Neuronal stem cell (in vitro differentiated cells): Measurements from ENCODE around the gene NEDD9.

Experiments used
- DNase-seq: peaks from one replicate; pipeline ENCODE4 v3.0.0-alpha.2; 2013; ENCODE audit warnings: low spot score
- H2AFZ ChIP-seq: one replicate; pipeline ENCODE4 v1.6.1; 2013; ENCODE audit warnings: mild to moderate bottlenecking, low read length, inconsistent platforms
- H2AK5ac ChIP-seq: 2 replicates; pipeline ENCODE4 v1.6.1; 2013; ENCODE audit warnings: low read depth, mild to moderate bottlenecking, inconsistent platforms, low read length, moderate library complexity, mixed read lengths
- H2BK120ac ChIP-seq: 2 replicates; pipeline ENCODE4 v1.6.1; 2013; ENCODE audit warnings: low read depth, mild to moderate bottlenecking, inconsistent platforms, low read length, moderate library complexity, mixed read lengths
- H2BK12ac ChIP-seq: one replicate; pipeline ENCODE4 v1.6.1; 2013; ENCODE audit warnings: low read length, inconsistent platforms
- H2BK15ac ChIP-seq: 2 replicates; pipeline ENCODE4 v1.6.1; 2013; ENCODE audit warnings: mild to moderate bottlenecking, low read length, inconsistent platforms, mixed read lengths
- H2BK5ac ChIP-seq: one replicate; pipeline ENCODE4 v1.6.1; 2013; ENCODE audit warnings: inconsistent platforms, mild to moderate bottlenecking, low read length, moderate library complexity
- H3K14ac ChIP-seq: one replicate; pipeline ENCODE4 v1.6.1; 2013; ENCODE audit warnings: low read length, inconsistent platforms
- H3K18ac ChIP-seq: 2 replicates; pipeline ENCODE4 v1.6.1; 2013; ENCODE audit warnings: low read length, inconsistent platforms
- H3K23ac ChIP-seq: 2 replicates; pipeline ENCODE4 v1.6.1; 2013; ENCODE audit warnings: low read depth, mild to moderate bottlenecking, mixed read lengths, low read length, inconsistent platforms; ENCODE audit not compliant: poor library complexity
- H3K27ac ChIP-seq: replicated peaks from 3 replicates; pipeline ENCODE4 v1.5.1; 2013; ENCODE audit warnings: low read length, inconsistent platforms
- H3K27me3 ChIP-seq, 3 experiments: 2 replicates each; pipeline ENCODE4 v1.6.1; 2013; ENCODE audit warnings: low read length in 3 of 3, mild to moderate bottlenecking in 2 of 3, inconsistent platforms in 1 of 3, low read depth in 1 of 3, mixed read lengths in 1 of 3, moderate library complexity in 1 of 3; ENCODE audit not compliant: control insufficient read depth in 3 of 3, insufficient read depth in 3 of 3
- H3K36me3 ChIP-seq, 2 donors: replicated peaks in 1 of 2; 2 replicates each; pipeline ENCODE4 v1.6.1; 2013; ENCODE audit warnings: low read length in 2 of 2; ENCODE audit not compliant: control insufficient read depth in 2 of 2, insufficient read depth in 2 of 2
- H3K4ac ChIP-seq: 2 replicates; pipeline ENCODE4 v1.6.1; 2013; ENCODE audit warnings: inconsistent platforms, mild to moderate bottlenecking, low read length, moderate library complexity
- H3K4me1 ChIP-seq, 2 donors: 1 replicate in 1 of 2; 2 replicates in 1 of 2; pipeline ENCODE4 v1.6.1; 2013; ENCODE audit warnings: low read length in 2 of 2, low read depth in 1 of 2; ENCODE audit not compliant: control insufficient read depth in 2 of 2, insufficient read depth in 1 of 2
- H3K4me2 ChIP-seq: one replicate; pipeline ENCODE4 v1.6.1; 2013; ENCODE audit warnings: mild to moderate bottlenecking, low read length, inconsistent platforms; ENCODE audit not compliant: insufficient read depth, poor library complexity, severe bottlenecking
- H3K4me3 ChIP-seq, 2 donors: 2 replicates each; pipeline ENCODE4 v1.5.1; 2013; ENCODE audit warnings: low read length in 2 of 2, mild to moderate bottlenecking in 2 of 2, inconsistent platforms in 1 of 2, moderate library complexity in 1 of 2
- H3K79me1 ChIP-seq: one replicate; pipeline ENCODE4 v1.6.1; 2013; ENCODE audit warnings: low read depth, mild to moderate bottlenecking, inconsistent platforms, low read length, moderate library complexity
- H3K9ac ChIP-seq: one replicate; pipeline ENCODE4 v1.6.1; 2013; ENCODE audit warnings: mild to moderate bottlenecking, low read depth, low read length, inconsistent platforms; ENCODE audit not compliant: poor library complexity
- H3K9me3 ChIP-seq, 2 donors: replicated peaks in 1 of 2; 2 replicates each; pipeline versions ENCODE3 to v1.6.1; 2013; ENCODE audit warnings: low read length in 2 of 2, mild to moderate bottlenecking in 2 of 2, inconsistent platforms in 1 of 2, low read depth in 1 of 2, mixed read lengths in 1 of 2, moderate library complexity in 1 of 2; ENCODE audit not compliant: control insufficient read depth in 2 of 2, insufficient read depth in 1 of 2
- H4K8ac ChIP-seq: one replicate; pipeline ENCODE4 v1.6.1; 2013; ENCODE audit warnings: low read depth, mild to moderate bottlenecking, inconsistent platforms, low read length, moderate library complexity
- H4K91ac ChIP-seq: one replicate; pipeline ENCODE4 v1.6.1; 2013; ENCODE audit warnings: low read length, low read depth, mild to moderate bottlenecking, inconsistent platforms; ENCODE audit not compliant: poor library complexity
- WGBS, 2 donors: extraction: QIAGEN DNeasy Blood & Tissue Kit; methylation state at CpG; one replicate each; pipeline ENCODE4 v1.1.7; 2013; ENCODE audit warnings: missing lambda C conversion rate in 2 of 2, mixed read lengths in 1 of 2; ENCODE audit not compliant: insufficient read length in 2 of 2, insufficient replicate concordance in 1 of 2; ENCODE audit errors: extremely low coverage in 2 of 2; 5-methylcytosine and 5-hydroxymethylcytosine counted together

NEDD9 gene

GRCh38 chr6:11204794-11205366 is 27.6 kb downstream of the NEDD9 start:
- Histone ChIP-seq H4K91ac (no peak overlapping the region), H3K18ac (peak overlapping the region; percentile 11), H3K36me3 (peaks cover 0 to 69% of the 10 kb centered on the region in 2 donors), H2AFZ (no peak overlapping the region), H3K23ac (no peak overlapping the region), H2AK5ac (no peak overlapping the region), H3K79me1 (no peaks in the 10 kb centered on the region), H3K4ac (no peak overlapping the region), H4K8ac (no peak overlapping the region), H3K4me3 (no peak overlapping the region), H3K27me3 (no peaks in the 10 kb centered on the region), H2BK120ac (no peak overlapping the region), H3K4me1 (peaks cover 21 to 29% of the 10 kb centered on the region in 2 donors), H3K14ac (no peak overlapping the region), H2BK12ac (no peak overlapping the region), H3K9me3 (peaks cover 0 to 4% of the 10 kb centered on the region in 2 donors), H3K4me2 (no peak overlapping the region), H3K9ac (no peak overlapping the region), H3K27ac (no peak overlapping the region), H2BK5ac (peak overlapping the region; percentile 13), H2BK15ac (no peak overlapping the region)
- no peak for DNase-seq
- WGBS, 2 donors = no CpG with 5 or more reads among the region's 5 CpGs

- no peak overlapping the region for H2AK5ac ChIP-seq
- H3K4me1 ChIP-seq = peaks cover 21 to 29% of the 10 kb centered on the region in 2 donors
- H3K9me3 ChIP-seq = peaks cover 0 to 5% of the 10 kb centered on the region in 2 donors
- no peak overlapping the region for H3K4ac ChIP-seq
- H3K18ac ChIP-seq = no peak overlapping the region
- H2BK5ac ChIP-seq = no peak overlapping the region
- H3K23ac ChIP-seq = no peak overlapping the region
- no peak for DNase-seq
- H3K14ac ChIP-seq = no peak overlapping the region
- H2BK15ac ChIP-seq = no peak overlapping the region
- H2BK120ac ChIP-seq = no peak overlapping the region
- H3K27me3 ChIP-seq = no peaks in the 10 kb centered on the region
- no peak overlapping the region for H3K4me3 ChIP-seq
- no peak overlapping the region for H2BK12ac ChIP-seq
- no peaks in the 10 kb centered on the region for H3K79me1 ChIP-seq
- H4K91ac ChIP-seq = no peak overlapping the region
- WGBS, 2 donors = no CpG with 5 or more reads among the region's 4 CpGs
- no peak overlapping the region for H3K9ac ChIP-seq
- H3K36me3 ChIP-seq = peaks cover 0 to 66% of the 10 kb centered on the region in 2 donors
- H3K4me2 ChIP-seq = no peak overlapping the region
- H4K8ac ChIP-seq = no peak overlapping the region
- H2AFZ ChIP-seq = no peak overlapping the region
- H3K27ac ChIP-seq = no peak overlapping the region
These were observed 28.5 kb downstream of the NEDD9 start for GRCh38 chr6:11204005-11204399.

DNA sequence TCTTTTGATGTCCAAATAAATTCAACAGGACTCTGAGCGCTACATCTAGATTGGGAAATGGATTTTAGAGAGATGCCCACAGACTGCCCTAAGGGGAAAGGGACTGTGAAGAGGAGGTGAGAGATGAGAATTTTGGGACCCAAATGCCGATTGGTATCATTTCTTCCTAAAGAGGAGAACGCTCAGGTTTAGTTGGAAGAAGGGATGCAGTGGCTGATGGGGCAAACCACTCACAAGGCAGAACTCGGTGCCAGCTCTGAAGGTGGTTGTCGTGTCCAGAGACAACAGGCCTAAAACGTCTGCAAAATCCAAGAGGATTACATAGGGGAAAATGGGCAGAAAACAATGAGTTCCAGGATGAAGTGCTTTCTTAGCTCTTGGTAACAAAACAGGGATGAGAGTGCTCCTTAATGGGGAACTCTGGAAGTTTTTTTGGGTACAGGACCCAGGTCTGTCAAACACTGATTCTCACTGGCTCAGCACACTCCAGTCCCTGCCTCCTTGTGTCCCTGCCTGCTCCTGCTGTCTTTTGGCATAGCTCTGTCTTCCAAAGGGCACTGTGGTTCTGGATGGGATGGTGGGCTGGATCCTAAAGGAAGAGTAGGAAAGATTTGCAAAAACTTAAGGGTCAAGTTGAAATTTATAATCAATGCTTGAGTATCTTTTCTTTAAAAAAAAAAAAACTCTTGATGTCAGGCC is 29.0 kb downstream of the NEDD9 start:
- DNase-seq = no peak
- Histone ChIP-seq H2BK5ac (no peak overlapping the region), H2AFZ (peak overlapping the region; percentile 53), H2BK12ac (no peak overlapping the region), H3K14ac (no peak overlapping the region), H3K27ac (peak overlapping the region; percentile 22), H3K18ac (no peak overlapping the region), H3K4me2 (no peak overlapping the region), H3K36me3 (peaks cover 0 to 66% of the 10 kb centered on the region in 2 donors), H3K4me3 (no peak overlapping the region), H3K9me3 (peaks cover 0 to 5% of the 10 kb centered on the region in 2 donors), H4K8ac (no peak overlapping the region), H3K4me1 (peaks cover 21 to 29% of the 10 kb centered on the region in 2 donors), H2BK15ac (no peak overlapping the region), H3K79me1 (no peaks in the 10 kb centered on the region), H2BK120ac (no peak overlapping the region), H3K27me3 (no peaks in the 10 kb centered on the region), H4K91ac (no peak overlapping the region), H3K4ac (no peak overlapping the region), H3K23ac (no peak overlapping the region), H3K9ac (no peak overlapping the region), H2AK5ac (no peak overlapping the region)
- no CpG with 5 or more reads among the region's 6 CpGs for WGBS, 2 donors

DNA sequence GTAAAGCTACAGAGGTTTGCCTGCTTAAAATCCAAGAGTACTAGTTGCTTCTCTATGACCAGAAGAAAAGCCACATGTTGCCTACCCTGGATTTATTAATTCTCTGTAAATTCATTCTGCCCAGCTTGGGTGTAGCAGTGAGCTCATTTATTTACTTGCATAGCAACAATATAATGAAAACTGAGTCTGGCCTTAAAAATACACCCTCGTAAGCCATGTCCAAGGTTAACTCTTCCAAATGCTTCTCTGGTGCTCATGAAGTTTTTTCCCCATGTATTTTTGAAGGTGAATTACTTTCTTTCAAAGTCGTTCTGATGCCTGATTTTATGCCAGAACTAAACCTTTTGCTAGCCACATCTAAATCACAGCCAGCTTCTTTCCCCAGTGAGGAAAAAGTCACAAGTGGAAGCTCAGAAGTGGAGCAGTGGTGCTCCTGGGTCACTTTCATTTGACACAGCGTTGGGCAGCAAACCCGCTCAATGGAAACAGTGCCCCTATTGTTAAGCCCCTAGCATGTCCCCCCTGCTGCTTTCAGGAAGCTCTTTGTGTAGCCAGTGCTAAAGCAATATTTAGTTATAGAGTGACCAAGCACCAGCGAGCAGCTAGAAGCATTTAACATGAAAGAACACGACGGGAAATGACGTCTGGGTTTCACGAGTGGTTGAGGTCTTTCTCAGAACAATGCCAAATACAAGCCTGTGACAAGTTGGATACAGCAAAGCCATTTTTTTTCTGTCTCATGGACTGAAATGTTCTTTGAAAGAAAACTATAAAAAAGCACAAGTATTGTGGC is 29.8 kb downstream of the NEDD9 start:
- Histone ChIP-seq H2BK120ac (no peak overlapping the region), H2BK5ac (no peak overlapping the region), H3K36me3 (peaks cover 0 to 66% of the 10 kb centered on the region in 2 donors), H3K4me1 (peaks cover 23 to 36% of the 10 kb centered on the region in 2 donors), H3K14ac (no peak overlapping the region), H2BK12ac (no peak overlapping the region), H3K9me3 (peaks cover 0 to 5% of the 10 kb centered on the region in 2 donors), H3K27me3 (no peaks in the 10 kb centered on the region), H3K9ac (no peak overlapping the region), H3K27ac (peak overlapping the region; percentile 22), H3K23ac (no peak overlapping the region), H3K4ac (no peak overlapping the region), H2BK15ac (no peak overlapping the region), H3K4me2 (no peak overlapping the region), H4K8ac (no peak overlapping the region), H3K79me1 (no peaks in the 10 kb centered on the region), H3K4me3 (no peak overlapping the region), H3K18ac (no peak overlapping the region), H2AK5ac (no peak overlapping the region), H2AFZ (peak overlapping the region; percentile 53), H4K91ac (no peak overlapping the region)
- WGBS, 2 donors = no CpG with 5 or more reads among the region's 9 CpGs
- DNase-seq = peak; percentile 37
